Stimulated activated CD4-positive, alpha-beta T cell treated with anti-CD3 and anti-CD28 coated beads, Interleukin-12 subunit alpha, Interleukin-12 subunit beta, amount 100 ng/mL, for 4 hours (primary cell): ENCODE results near the gene EEF2.

Experiments
- DNase-seq: peaks from one replicate; pipeline ENCODE4 v3.0.0-alpha.2; 2020

EEF2 gene

GRCh38 chr19:3983936-3984583 is 1.2 kb downstream of the EEF2 start:
- peak; percentile 38 for DNase-seq

DNA sequence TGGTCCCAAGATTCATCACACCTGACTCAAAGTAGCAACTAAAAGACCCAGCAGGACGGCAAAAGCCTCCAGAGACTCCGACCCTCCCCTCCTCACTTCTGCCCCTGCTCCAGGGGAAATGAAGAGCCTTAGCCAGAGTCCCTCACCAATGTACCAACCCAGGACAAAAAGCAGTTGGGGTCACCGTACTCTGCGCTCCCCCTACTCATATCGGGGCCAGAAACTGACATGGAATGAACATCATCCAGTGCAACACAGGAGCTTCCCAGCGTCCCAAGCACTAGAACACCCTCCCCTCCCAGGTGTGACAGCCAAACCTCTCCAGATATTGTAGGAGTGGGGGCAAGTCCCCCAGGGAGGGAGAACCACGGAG is 1.7 kb downstream of the EEF2 start:
- no peak for DNase-seq

DNA sequence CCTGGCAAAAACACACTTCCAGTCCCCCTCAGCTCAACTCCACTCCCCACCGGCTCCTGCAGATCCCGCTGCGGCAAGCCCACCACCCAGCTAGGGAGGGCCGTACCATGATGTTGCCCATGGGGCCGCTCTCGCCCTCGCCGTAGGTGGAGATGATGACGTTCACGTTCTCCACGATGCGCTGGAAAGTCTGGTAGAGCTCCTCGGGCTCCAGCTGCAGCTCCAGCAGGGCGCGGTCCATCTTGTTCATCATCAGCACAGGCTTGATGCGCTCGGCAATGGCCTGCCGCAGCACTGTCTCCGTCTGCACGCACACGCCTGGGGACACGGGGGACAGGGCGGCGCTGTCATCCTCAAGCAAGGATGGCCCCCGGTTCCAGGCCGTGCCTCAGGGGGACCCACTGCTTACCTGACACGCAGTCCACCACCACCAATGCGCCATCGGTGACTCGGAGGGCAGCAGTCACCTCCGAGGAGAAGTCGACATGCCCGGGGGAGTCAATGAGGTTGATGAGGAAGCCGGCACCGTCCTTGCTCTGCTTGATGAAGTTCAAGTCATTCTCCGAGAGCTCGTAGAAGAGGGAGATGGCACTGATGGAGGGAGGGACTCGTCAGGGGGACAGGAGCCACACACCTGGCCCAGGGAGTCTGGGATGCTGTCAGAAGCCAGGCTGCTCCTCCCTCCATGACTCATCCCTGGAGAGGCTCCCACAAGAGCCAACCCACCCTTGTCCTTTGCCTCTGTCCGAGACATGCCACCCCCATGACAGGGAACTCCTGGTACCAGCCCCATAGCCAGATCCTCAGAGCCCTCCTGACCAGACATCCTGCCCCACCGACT is 2.3 kb downstream of the EEF2 start:
- no peak for DNase-seq

DNA sequence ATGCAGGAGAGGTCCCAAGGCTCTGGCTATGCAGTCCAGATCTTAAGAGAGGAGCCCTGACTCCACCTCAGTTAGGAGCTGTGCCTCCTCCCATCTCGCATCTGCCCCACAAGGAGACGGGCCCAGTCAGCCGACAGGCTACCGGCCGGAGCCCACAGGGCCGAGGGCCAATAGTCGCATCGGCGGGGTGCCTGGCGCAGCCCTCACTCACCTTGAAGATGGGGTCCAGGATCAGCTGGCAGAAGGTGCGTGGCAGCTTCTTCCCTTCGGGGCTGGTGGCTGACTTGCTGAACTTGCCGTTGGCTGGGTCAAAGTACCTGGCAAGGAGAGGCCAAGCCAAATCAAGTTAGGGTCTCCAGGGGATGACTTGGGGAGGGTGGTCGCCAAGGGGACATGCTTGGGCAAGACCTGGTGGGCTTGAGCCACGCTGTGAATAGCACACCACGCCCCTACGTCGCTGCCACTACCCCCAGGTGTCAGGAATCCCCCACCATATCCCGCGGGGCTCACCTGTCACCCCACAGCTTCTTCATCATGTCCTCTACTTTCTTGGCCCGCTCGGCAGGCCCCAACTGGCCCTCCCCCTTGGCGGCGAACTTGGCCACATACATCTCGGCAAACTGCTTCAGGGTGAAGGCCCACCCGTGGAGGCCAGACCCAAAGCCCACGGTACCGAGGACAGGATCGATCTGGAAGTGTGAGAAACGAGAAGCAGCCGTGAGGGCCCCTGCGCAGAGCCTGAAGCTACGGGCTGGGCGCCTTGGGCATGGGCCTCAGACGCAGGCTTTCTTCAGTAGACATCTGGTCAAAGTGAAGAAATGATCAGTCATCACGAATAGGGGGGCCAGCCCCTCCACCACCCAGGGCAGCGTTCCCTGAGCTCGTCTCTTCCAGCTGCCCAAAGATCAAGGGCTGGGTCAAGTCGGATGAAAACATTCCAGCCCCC is 3.3 kb downstream of the EEF2 start:
- no peak for DNase-seq

DNA sequence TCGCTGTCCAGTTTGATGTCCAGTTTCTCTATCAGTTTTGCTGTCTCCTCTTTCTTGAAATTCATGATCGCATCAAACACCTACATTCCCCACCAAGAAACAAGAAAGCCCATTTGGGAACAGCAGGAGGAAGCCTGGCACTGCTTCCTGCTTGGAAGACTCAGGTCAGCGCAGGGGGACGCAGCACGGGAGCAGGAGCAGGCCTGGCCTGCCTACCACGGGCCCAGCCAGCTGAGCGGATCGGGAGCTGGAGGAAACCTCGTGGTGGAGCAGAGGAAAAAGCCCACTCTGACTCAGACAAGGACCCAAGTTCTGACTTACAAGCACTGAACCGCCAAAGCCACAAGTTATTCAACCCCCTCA is 3.9 kb downstream of the EEF2 start:
- DNase-seq, result no peak

- no peak for DNase-seq
Observed at GRCh38 chr19:3980353-3981251, 4.7 kb downstream of the EEF2 start.

DNA sequence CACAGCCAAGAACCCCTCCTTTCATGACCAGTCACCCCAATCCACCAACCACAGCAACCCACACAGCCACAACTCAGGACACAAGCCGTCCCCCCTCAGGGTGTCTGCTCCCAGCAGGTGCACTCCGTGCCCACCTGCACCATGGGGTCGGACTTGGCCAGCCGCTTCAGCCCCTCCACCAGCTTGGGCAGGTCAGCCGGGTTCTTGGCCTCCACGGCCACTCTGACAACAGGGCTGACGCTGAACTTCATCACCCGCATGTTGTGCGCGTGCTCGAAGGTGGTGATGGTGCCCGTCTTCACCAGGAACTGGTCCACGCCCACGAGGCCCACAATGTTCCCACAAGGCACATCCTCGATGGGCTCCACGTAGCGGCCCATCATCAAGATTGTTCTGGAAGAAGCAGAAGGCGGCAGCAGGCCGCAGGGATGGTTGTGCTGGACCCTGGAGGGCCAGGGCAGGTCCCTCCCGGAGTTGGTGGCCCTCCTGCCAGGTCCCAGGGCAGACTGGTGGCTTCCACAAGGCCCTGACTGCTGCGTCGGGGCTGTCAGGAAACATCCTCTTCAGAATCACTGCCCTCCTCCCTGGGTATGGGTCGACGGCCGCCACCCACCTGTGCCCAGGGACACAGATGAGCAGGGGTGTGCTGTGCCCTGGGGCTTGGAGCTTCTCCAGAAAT is 5.5 kb downstream of the EEF2 start:
- DNase-seq, result no peak

GRCh38 chr19:3979289-3979673 is 6.0 kb downstream of the EEF2 start:
- peak; percentile 17 for DNase-seq

DNA sequence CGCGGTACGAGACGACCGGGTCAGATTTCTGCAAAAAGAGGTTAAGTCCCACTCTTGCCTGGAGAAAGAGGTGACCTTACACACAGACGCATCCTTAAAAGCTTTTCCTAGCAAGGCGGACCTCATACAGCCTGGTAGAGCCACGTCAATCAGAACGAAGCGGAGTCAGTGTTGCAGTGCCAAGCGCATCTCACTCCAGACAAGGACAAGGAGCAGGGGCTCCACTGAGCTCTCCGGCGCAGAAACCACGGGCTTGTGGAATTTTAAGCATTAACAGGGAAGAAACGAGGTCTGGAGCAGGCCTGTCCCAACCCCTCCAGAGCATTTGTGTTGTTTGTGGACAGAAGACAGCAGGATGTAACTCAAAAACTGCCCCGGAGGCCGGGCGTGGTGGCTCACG is 7.1 kb downstream of the EEF2 start:
- no peak for DNase-seq

GRCh38 chr19:3977242-3978143 is 7.8 kb downstream of the EEF2 start:
- no peak for DNase-seq

GRCh38 chr19:3976495-3977241 is 8.6 kb downstream of the EEF2 start:
- peak; percentile 20 for DNase-seq

GRCh38 chr19:3975637-3976087 is 9.6 kb downstream of the EEF2 start:
- no peak for DNase-seq

DNA sequence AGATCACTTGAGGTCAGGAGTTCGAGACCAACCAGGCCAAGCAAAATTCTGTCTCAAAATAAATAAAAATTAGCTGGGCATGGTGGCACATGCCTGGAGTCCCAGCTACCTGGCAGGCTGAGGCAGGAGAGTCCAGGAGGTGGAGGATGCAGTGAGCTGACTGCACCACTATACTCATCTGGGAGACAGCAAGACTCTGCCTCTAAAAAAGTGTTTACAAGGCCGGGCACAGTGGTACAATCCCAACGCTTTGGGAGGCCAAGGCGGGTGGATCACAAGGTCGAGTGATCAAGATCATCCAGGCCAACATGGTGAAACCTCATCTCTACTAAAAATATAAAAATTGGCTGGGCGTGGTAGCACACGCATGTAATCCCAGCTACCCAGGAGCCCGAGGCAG is 10.1 kb downstream of the EEF2 start:
- no peak for DNase-seq

DNA sequence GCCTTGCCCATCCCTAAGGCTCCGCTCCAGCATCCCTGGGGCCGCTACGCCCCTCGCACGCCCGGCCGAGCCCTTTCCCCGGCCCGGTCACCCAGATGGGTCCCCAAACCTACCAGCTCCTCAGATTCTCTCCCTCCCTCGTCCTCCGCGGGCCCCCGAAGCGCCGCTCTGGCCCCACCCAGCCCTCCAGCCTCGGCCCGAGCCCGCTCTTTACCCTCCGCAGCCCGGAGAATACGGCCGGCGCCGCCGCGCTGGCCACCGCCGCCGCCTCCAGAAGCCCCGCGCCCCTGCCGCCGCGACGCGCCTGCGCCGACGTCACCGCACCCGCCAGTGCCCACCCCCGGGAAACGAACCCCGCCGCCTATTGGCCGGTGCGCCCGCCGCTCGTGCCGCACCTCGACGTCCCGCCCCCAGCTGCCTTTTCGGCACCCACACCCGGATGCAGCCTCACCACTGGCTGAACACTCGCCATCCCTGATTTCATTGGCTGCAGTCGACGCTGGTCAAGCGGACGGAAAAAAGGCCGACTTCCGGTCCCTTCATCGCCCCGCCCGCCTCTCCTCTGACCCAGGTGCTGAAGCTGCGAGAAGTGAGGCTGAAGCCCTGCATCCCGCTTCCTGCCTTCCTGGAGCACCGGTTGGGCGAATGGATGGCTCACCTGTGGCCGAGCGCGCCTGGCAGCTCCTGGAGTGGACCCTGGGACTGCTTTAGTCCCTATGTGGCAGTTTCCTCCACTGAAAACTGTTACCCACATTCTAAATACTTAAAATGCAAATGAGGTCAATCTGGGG is 14.3 kb downstream of the EEF2 start, which contains the start of gene DAPK3:
Gene DAPK3 (minus strand): TSS at position 292 of the 791 bp plus-strand sequence. CDS start 1,364 bp downstream, outside the sequence.
- peak; percentile 93 for DNase-seq

DNA sequence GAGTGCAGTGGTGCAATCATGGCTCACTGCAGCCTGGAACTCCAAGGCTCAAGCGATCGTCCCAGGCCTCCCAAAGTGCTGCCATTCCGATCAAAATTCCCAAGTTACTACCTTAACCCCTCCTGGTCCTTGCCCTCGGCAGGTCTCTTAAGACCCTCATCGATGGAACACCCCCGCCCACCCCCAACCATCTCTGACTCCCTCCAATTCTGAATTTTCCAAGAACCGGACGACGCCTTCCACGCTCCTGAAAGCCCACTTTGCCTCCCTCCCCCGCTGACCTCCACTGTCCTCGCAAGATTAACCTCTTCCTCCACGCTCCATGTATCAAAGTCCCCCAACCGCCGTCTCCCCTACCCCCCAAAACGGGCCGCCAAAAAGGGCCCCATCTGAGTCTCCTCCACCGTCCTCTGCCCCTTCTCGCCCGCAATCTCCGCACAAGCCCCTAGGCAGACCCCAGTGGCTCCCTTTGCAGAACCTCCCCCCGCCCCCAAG is 14.9 kb downstream of the EEF2 start:
- no peak for DNase-seq

- no peak for DNase-seq
Observed at GRCh38 chr19:3969435-3970312, 15.6 kb downstream of the EEF2 start.
